GM12864 (cell line): ENCODE data around the gene OR6T1.

Experiments used
- DNase-seq: peaks from one replicate; pipeline ENCODE4 v3.0.0-alpha.2; 2011; ENCODE audit warnings: low read depth
- H3K4me3 ChIP-seq: 2 replicates; pipeline ENCODE4 v1.5.1; 2011; ENCODE audit warnings: mild to moderate bottlenecking, low read depth, low read length, control low read depth
- TF ChIP-seq, protein P1 (sequence below): IDR thresholded peaks from 2 replicates; pipeline ENCODE4 v1.5.1; 2011; ENCODE audit warnings: low read depth, mild to moderate bottlenecking, moderate library complexity, low read length, control low read depth, inconsistent platforms; ENCODE audit errors: missing control alignments

Gene OR6T1

DNA sequence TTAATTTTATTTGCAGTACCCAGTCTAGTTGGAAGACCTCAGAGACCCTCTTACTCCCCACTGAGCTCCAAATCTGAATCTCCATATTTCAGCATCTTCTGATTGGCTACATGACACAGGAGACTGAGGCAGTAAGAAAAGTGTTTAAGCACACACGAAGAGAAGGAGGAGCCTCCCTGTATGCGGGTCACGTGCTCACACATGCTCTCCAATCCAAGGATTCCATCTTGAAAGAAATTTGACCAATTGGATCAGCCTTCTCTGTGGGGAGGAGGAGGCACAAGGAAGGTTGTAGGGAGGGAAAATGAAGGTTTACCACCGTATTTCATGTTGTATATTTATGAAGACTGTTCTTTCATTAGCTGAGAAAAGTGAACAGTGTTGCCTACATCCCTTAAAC is 1.2 kb downstream of the OR6T1 start:
- TF ChIP-seq, protein P1, sequence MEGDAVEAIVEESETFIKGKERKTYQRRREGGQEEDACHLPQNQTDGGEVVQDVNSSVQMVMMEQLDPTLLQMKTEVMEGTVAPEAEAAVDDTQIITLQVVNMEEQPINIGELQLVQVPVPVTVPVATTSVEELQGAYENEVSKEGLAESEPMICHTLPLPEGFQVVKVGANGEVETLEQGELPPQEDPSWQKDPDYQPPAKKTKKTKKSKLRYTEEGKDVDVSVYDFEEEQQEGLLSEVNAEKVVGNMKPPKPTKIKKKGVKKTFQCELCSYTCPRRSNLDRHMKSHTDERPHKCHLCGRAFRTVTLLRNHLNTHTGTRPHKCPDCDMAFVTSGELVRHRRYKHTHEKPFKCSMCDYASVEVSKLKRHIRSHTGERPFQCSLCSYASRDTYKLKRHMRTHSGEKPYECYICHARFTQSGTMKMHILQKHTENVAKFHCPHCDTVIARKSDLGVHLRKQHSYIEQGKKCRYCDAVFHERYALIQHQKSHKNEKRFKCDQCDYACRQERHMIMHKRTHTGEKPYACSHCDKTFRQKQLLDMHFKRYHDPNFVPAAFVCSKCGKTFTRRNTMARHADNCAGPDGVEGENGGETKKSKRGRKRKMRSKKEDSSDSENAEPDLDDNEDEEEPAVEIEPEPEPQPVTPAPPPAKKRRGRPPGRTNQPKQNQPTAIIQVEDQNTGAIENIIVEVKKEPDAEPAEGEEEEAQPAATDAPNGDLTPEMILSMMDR, result no peak
- DNase-seq, result no peak
- H3K4me3 ChIP-seq, result no peak overlapping the region

DNA sequence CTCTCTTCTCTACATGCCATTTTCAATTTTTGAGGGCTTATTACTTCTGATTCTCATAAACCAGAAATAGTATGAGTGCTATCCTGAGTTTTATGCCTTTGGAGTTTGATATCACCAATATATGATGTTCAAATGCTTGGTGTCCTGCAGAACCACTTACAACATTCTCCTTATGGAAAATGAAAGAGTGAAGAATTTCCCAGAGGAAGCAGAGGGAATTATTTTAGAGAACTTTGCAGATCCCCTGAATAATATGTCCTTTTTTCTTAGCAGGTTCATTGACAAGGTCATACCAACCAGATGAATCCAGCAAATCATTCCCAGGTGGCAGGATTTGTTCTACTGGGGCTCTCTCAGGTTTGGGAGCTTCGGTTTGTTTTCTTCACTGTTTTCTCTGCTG is 4.3 kb downstream of the OR6T1 start, which contains the start of gene OR4D5:
Gene OR4D5 (plus strand): TSS at position 301 of the 400 bp plus-strand sequence. CDS start 0 bp downstream, at position 301.
- H3K4me3 ChIP-seq, result no peak within 1 kb of the TSS
- TF ChIP-seq, protein P1, result no peak
- DNase-seq, result no peak

DNA sequence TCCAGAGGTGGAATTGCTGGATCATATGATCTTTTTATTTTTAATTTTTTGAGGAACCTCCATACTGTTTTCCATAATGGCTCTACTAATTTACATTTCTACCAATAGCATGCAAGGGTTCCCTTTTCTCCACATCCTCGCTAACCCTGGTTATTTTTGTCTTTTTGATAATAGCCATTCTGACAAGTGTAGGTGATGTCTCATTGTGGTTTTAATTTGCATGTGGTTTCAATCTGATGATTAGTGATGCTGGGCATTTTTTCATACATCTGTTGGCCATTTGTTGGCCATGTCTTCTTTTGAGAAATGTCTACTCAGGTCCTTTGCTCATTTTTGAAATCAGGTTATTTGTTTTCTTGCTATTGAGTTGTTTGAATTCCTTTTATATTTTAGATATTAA is 19.6 kb downstream of the OR6T1 start:
- DNase-seq, result no peak
- H3K4me3 ChIP-seq, result no peak overlapping the region
- TF ChIP-seq, protein P1, result no peak

DNA sequence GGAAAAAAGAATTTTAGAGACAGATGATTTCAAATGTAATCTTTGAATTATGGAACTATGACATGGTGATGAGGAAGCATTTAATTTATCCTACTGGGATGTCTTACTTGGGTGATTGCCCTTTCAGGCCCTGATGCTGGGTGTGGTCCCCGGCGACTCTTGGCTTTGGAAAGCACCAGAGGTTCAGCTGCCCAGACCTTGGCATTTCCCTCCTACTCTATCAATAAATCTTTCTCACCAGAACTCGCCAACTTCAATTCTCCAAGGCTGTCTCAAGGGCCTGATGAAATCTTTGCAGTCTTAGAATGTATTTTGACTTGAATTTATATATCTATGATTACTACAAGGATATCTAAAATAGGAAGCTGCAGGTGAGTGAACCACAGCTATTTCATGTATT is 22.7 kb downstream of the OR6T1 start:
- no peak for DNase-seq
- TF ChIP-seq, protein P1, result no peak

DNA sequence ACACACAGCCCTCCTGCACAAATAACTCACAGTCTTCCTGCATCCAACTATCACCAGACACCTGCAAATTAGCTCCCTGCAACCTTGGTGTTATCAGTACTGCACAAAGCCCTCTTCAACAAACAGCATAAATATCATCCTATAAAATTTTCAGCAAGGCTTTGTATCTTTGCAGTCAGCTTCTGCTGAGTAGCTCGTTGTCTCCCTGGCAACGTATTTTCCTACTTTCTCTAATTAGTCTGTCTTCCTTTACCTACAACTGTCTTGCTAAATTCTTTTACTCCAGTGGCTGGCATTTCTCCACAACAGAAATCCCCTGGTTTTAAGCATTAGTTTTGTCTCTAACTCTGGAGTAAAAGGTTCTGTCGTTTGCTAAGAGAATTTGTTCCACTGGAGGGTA is 37.8 kb downstream of the OR6T1 start:
- TF ChIP-seq, protein P1, result no peak
- H3K4me3 ChIP-seq, result no peak overlapping the region
- DNase-seq, result no peak

More for the DNA sequence above, 22.7 kb downstream of the OR6T1 start:
- no peak overlapping the region for H3K4me3 ChIP-seq

DNA sequence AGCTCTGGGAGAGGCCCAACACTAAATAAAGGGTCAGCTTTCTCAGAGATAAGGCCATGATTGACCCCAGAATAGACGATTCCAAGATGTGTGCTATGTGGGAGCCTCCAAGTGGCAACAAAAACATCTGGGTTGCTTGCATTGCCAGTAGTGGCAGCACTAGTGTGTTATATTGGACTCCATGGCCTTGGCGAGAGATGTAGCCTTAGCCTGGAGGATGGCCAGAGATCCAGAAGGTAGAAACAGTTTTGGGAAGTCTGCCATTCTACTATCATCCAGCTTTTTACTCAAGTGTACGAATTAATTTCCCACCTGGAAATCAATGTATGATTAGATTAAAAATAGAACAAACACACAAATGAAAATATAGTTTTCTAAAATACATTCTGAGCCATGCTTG is 38.7 kb downstream of the OR6T1 start:
- TF ChIP-seq, protein P1, result no peak
- DNase-seq, result no peak
- H3K4me3 ChIP-seq, result no peak overlapping the region

DNA sequence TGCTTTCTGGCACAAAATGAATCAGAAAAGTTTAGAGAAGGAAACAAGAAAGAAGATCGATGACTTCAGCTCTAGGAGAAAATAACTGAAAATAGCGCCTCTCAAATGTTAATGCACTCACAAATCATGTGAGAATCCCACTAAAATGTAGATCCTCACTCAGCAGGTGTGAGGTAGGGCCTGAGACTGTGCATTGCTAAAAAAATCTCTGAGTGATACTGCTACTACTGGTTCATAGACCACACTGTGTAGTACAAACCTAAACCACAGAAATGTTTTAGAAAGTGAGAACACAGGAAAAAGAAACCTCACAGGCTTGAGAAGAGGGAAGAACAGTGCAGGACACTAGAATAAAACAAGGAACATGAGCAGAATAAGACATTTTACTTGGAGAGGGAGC is 39.7 kb downstream of the OR6T1 start:
- TF ChIP-seq, protein P1, result no peak
- no peak overlapping the region for H3K4me3 ChIP-seq
- DNase-seq, result peak; percentile 36
